ENCODE measurements around the gene GLP1R. TPM values are rescaled to one million over a fixed set of nuclear protein-coding genes. Genes with fewer than 3 reads are reported as not detected.

GLP1R gene
- polyA plus RNA-seq, 2 of the 4 experiments (the other 2 are of a cell fraction), result not detected

GRCh38 chr6:39128106-39128505 is 79.5 kb downstream of the GLP1R start (continued):
- TF ChIP-seq, protein P1, sequence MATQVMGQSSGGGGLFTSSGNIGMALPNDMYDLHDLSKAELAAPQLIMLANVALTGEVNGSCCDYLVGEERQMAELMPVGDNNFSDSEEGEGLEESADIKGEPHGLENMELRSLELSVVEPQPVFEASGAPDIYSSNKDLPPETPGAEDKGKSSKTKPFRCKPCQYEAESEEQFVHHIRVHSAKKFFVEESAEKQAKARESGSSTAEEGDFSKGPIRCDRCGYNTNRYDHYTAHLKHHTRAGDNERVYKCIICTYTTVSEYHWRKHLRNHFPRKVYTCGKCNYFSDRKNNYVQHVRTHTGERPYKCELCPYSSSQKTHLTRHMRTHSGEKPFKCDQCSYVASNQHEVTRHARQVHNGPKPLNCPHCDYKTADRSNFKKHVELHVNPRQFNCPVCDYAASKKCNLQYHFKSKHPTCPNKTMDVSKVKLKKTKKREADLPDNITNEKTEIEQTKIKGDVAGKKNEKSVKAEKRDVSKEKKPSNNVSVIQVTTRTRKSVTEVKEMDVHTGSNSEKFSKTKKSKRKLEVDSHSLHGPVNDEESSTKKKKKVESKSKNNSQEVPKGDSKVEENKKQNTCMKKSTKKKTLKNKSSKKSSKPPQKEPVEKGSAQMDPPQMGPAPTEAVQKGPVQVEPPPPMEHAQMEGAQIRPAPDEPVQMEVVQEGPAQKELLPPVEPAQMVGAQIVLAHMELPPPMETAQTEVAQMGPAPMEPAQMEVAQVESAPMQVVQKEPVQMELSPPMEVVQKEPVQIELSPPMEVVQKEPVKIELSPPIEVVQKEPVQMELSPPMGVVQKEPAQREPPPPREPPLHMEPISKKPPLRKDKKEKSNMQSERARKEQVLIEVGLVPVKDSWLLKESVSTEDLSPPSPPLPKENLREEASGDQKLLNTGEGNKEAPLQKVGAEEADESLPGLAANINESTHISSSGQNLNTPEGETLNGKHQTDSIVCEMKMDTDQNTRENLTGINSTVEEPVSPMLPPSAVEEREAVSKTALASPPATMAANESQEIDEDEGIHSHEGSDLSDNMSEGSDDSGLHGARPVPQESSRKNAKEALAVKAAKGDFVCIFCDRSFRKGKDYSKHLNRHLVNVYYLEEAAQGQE (IDR thresholded peaks at IDR 0.05), result no peak

DNA sequence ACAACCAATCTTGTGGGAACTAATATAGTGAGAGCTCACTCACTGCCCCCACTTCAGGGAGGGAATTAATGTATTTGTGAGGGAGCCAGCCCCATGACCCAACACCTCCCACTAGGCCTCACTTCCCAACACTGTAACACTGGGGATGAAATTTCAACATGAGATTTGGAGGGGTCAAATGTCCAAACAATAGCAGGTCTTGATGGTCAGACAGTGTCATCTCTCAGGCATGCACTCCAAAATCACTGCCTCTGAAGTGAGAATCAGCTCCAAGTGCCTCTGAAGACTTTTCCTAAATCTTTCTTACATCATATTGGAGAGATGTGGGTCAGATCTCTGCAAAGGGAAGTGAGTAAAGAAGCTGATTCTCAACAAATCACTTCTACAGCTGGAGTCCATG is 80.3 kb downstream of the GLP1R start:
- FAIRE-seq (no peak), ATAC-seq (no peak), DNase-seq (ENCODE audit: low read depth in 1 of 2, low spot score in 1 of 2) (no peak)
- H3K4me3 ChIP-seq, result no peak overlapping the region
- ChIA-PET POLR2A (no interaction called here), CTCF (interaction anchor here (0.6 to 1.3 kb wide), 3 partner anchors 24 to 181 kb away, joined by 3 read pairs; no protein-coding TSS in a partner anchor)
- no peak for TF ChIP-seq MAFK (IDR thresholded peaks at IDR 0.05; ENCODE audit: partially characterized antibody)
- TF ChIP-seq SREBF2 (IDR thresholded peaks at IDR 0.05), result no peak
- no peak for TF ChIP-seq MAX (IDR thresholded peaks at IDR 0.05)
- TF ChIP-seq POLR2AphosphoS2 (conservative IDR thresholded peaks at IDR 0.05; ENCODE audit: low read length), result no peak
- no peak for TF ChIP-seq TP53 (CRISPR knock-in tag; IDR thresholded peaks at IDR 0.05)
- TF ChIP-seq RCOR1 (IDR thresholded peaks at IDR 0.05; ENCODE audit: low read depth, low read length), result no peak
- TF ChIP-seq, protein P1 (IDR thresholded peaks at IDR 0.05), result no peak
- TF ChIP-seq POLR2A (IDR thresholded peaks at IDR 0.05; ENCODE audit: low read length), result no peak
- no peak for TF ChIP-seq MAZ (IDR thresholded peaks at IDR 0.05; ENCODE audit: borderline replicate concordance, low read depth, low read length)
- TF ChIP-seq, protein P2, sequence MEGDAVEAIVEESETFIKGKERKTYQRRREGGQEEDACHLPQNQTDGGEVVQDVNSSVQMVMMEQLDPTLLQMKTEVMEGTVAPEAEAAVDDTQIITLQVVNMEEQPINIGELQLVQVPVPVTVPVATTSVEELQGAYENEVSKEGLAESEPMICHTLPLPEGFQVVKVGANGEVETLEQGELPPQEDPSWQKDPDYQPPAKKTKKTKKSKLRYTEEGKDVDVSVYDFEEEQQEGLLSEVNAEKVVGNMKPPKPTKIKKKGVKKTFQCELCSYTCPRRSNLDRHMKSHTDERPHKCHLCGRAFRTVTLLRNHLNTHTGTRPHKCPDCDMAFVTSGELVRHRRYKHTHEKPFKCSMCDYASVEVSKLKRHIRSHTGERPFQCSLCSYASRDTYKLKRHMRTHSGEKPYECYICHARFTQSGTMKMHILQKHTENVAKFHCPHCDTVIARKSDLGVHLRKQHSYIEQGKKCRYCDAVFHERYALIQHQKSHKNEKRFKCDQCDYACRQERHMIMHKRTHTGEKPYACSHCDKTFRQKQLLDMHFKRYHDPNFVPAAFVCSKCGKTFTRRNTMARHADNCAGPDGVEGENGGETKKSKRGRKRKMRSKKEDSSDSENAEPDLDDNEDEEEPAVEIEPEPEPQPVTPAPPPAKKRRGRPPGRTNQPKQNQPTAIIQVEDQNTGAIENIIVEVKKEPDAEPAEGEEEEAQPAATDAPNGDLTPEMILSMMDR (IDR thresholded peaks at IDR 0.05), result no peak
- TF ChIP-seq PBX3 (IDR thresholded peaks at IDR 0.05), result no peak
- TF ChIP-seq BHLHE40 (IDR thresholded peaks at IDR 0.05; ENCODE audit: low read depth, low read length), result no peak
- no peak for TF ChIP-seq HES2 (IDR thresholded peaks at IDR 0.05)
- TF ChIP-seq ZSCAN20 (CRISPR knock-in tag; IDR thresholded peaks at IDR 0.05), result no peak
- no peak for TF ChIP-seq ZC3H11A (IDR thresholded peaks at IDR 0.05)
- TF ChIP-seq FOXS1 (CRISPR knock-in tag; IDR thresholded peaks at IDR 0.05), result no peak
- TF ChIP-seq RFX5 (IDR thresholded peaks at IDR 0.05), result no peak
- no peak for TF ChIP-seq JUN (IDR thresholded peaks at IDR 0.05)
- TF ChIP-seq EHF (CRISPR knock-in tag; IDR thresholded peaks at IDR 0.05), result no peak
- no peak for TF ChIP-seq NPAS2 (CRISPR knock-in tag; IDR thresholded peaks at IDR 0.05; ENCODE audit: borderline replicate concordance)
- no peak overlapping the region for H3K27ac ChIP-seq
- H3K4me2 ChIP-seq, result no peak overlapping the region
- no peaks in the 10 kb centered on the region for H3K9me3 ChIP-seq
- no peaks in the 10 kb centered on the region for H3K4me1 ChIP-seq

All from A549 (cell line).